Calu3 (cell line): Measurements from ENCODE around the gene OMP. TPM values are rescaled to one million over a fixed set of nuclear protein-coding genes. Genes with fewer than 3 reads are reported as not detected.

ENCODE experiments used
- BruUV-seq: library from RNA; stranded (reverse); fragments of 400-500 nt; replicated peaks from 2 replicates; lab custom pipeline; 2021; lab: Mats Ljungman, UMichigan
- CTCF ChIA-PET: fragments of 300-600 bp; sonication (Branson Sonifier 250); formaldehyde crosslinking; loops from one replicate; lab custom pipeline; 2022; ENCODE audit warnings: antibody characterized with exemption; lab: Charles Lee
- DNase-seq: peaks from one replicate; pipeline ENCODE4 v3.0.0; 2022
- H3K27ac Mint-ChIP-seq: one replicate; pipeline ENCODE4 v1.8.0; 2022; ENCODE audit warnings: mixed read lengths; ENCODE audit not compliant: unreplicated experiment
- H3K27me3 Mint-ChIP-seq: one replicate; pipeline ENCODE4 v1.8.0; 2022; ENCODE audit warnings: mixed read lengths; ENCODE audit not compliant: unreplicated experiment
- H3K36me3 Mint-ChIP-seq: one replicate; pipeline ENCODE4 v1.8.0; 2022; ENCODE audit warnings: mild to moderate bottlenecking, moderate library complexity, mixed read lengths; ENCODE audit not compliant: insufficient read depth, unreplicated experiment
- H3K4me1 Mint-ChIP-seq: one replicate; pipeline ENCODE4 v1.8.0; 2022; ENCODE audit warnings: mild to moderate bottlenecking, low read depth, mixed read lengths; ENCODE audit not compliant: unreplicated experiment
- H3K4me3 Mint-ChIP-seq: one replicate; pipeline ENCODE4 v1.8.0; 2022; ENCODE audit warnings: mild to moderate bottlenecking, low read depth, moderate library complexity, mixed read lengths; ENCODE audit not compliant: unreplicated experiment
- H3K9me3 Mint-ChIP-seq: one replicate; pipeline ENCODE4 v1.8.0; 2022; ENCODE audit warnings: low read depth, mixed read lengths; ENCODE audit not compliant: unreplicated experiment
- CTCF ChIP-seq: fragments of 200-600 bp; IDR thresholded peaks from one replicate; pipeline ENCODE4 v1.8.0; 2022; ENCODE audit warnings: antibody characterized with exemption; ENCODE audit not compliant: unreplicated experiment
- intact Hi-C: fragments of 100-400 bp; cut with micrococcal nuclease; formaldehyde crosslinking; loops from one replicate; pipeline ENCODE4 v1.10.0; 2022; ENCODE audit not compliant: unreplicated experiment
- total RNA-seq: library from RNA; stranded (reverse); gene quantifications from 2 replicates; pipeline ENCODE4 v1.2.3, GENCODE V29; 2022

OMP gene
- total RNA-seq, 1 experiment from 2014 or later, result 1.1 TPM

- peak; percentile 37 for TF ChIP-seq CTCF
- Mint-ChIP-seq H3K9me3 (no peaks in the 10 kb centered on the region), H3K36me3 (peaks cover 10% of the 10 kb centered on the region)
Measured at GRCh38 chr11:77101043-77101537, 1.6 kb upstream of the OMP start.

GRCh38 chr11:77103319-77103718 lies 679 bp downstream of the OMP start:
- H3K36me3 Mint-ChIP-seq, result peaks cover 13% of the 10 kb centered on the region
- no peak for TF ChIP-seq CTCF
- no peak overlapping the region for H3K27ac Mint-ChIP-seq
- DNase-seq, result no peak
- H3K9me3 Mint-ChIP-seq, result no peaks in the 10 kb centered on the region
- H3K4me3 Mint-ChIP-seq, result no peak overlapping the region
- intact Hi-C loops, result no loop called here
- CTCF ChIA-PET, result no interaction called here
- H3K4me1 Mint-ChIP-seq, result peaks cover 23% of the 10 kb centered on the region
- H3K27me3 Mint-ChIP-seq, result no peaks in the 10 kb centered on the region
- no TSS peak for BruUV-seq

More at GRCh38 chr11:77101043-77101537, 1.6 kb upstream of the OMP start:
- CTCF ChIA-PET, result interaction anchor here (0.9 to 1.1 kb wide), 3 partner anchors 10 to 181 kb away, joined by 3 to 4 read pairs (median 3); no protein-coding TSS in a partner anchor
- H3K4me1 Mint-ChIP-seq, result peaks cover 16% of the 10 kb centered on the region
- no peak overlapping the region for H3K4me3 Mint-ChIP-seq
- no peak overlapping the region for H3K27ac Mint-ChIP-seq
- no TSS peak for BruUV-seq
- DNase-seq, result peak; percentile 29
- no peaks in the 10 kb centered on the region for H3K27me3 Mint-ChIP-seq
- intact Hi-C loops, result no loop called here

GRCh38 chr11:77104727-77105126 lies 2.1 kb downstream of the OMP start:
- peaks cover 37% of the 10 kb centered on the region for H3K4me1 Mint-ChIP-seq
- peaks cover 13% of the 10 kb centered on the region for H3K36me3 Mint-ChIP-seq
- H3K9me3 Mint-ChIP-seq, result no peaks in the 10 kb centered on the region
- TF ChIP-seq CTCF, result no peak
- BruUV-seq, result no TSS peak
- CTCF ChIA-PET, result interaction anchor here (0.7 to 1.1 kb wide), 2 partner anchors 14 to 58 kb away, joined by 4 to 5 read pairs; no protein-coding TSS in a partner anchor
- no peaks in the 10 kb centered on the region for H3K27me3 Mint-ChIP-seq
- H3K4me3 Mint-ChIP-seq, result no peak overlapping the region
- intact Hi-C loops, result no loop called here
- DNase-seq, result no peak
- no peak overlapping the region for H3K27ac Mint-ChIP-seq

DNA sequence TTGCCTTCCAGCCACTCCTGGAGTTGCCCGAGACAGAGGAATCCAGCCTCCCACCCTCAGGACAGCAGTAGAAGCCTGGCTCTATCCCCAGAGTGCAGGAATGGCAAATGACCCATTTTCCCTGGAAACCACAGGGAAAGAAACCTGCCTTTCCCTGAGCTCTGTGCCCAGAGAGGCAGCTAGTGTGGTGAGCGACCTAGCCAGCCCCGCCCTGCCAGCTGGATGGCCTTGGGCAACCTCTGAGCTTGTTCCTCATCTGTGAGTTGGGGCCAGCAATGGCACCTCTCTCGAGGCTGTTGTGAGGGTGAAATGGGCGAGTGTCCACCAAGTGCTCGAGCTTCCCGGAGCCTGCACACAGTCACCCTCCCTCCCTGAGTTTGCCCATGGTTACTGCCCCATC lies 3.7 kb downstream of the OMP start:
- no peak for TF ChIP-seq CTCF
- DNase-seq, result no peak
- Mint-ChIP-seq H3K4me1 (peaks cover 34% of the 10 kb centered on the region), H3K9me3 (no peaks in the 10 kb centered on the region), H3K36me3 (peaks cover 9% of the 10 kb centered on the region), H3K4me3 (no peak overlapping the region), H3K27ac (no peak overlapping the region), H3K27me3 (no peaks in the 10 kb centered on the region)
- CTCF ChIA-PET, result interaction anchor here (0.5 to 2.3 kb wide), 8 partner anchors 10 to 386 kb away, joined by 3 to 7 read pairs (median 3); no protein-coding TSS in a partner anchor
- no TSS peak for BruUV-seq
- intact Hi-C loops, result no loop called here
